AG20443 (cell line): ENCODE results near the gene TMEM91.

Source experiments
- DNase-seq: peaks from one replicate; pipeline ENCODE4 v3.0.0; 2012; ENCODE audit warnings: low spot score, mixed read lengths

The TMEM91 gene

GRCh38 chr19:41411100-41411967 is 35.0 kb downstream of the TMEM91 start:
- DNase-seq, result no peak

GRCh38 chr19:41411968-41412265 is 35.6 kb downstream of the TMEM91 start:
- DNase-seq, result no peak

GRCh38 chr19:41412953-41413352 is 36.6 kb downstream of the TMEM91 start:
- no peak for DNase-seq

- no peak for DNase-seq
Measured at GRCh38 chr19:41413947-41414346, 37.6 kb downstream of the TMEM91 start.

- DNase-seq, result no peak
Measured at GRCh38 chr19:41414461-41414860, 38.1 kb downstream of the TMEM91 start.

- DNase-seq, result no peak
Measured at GRCh38 chr19:41415154-41415571, 38.8 kb downstream of the TMEM91 start.

GRCh38 chr19:41416194-41416674 is 39.9 kb downstream of the TMEM91 start:
- DNase-seq, result no peak

- no peak for DNase-seq
Measured at GRCh38 chr19:41420101-41420880, 44.0 kb downstream of the TMEM91 start.

- no peak for DNase-seq
Measured at GRCh38 chr19:41421314-41421713, 45.0 kb downstream of the TMEM91 start.

- DNase-seq, result no peak
Measured at GRCh38 chr19:41421973-41422372, 45.6 kb downstream of the TMEM91 start.

- DNase-seq, result no peak
Measured at GRCh38 chr19:41422456-41422855, 46.1 kb downstream of the TMEM91 start.

- DNase-seq, result no peak
Measured at GRCh38 chr19:41422955-41423354, 46.6 kb downstream of the TMEM91 start.

- no peak for DNase-seq
Measured at GRCh38 chr19:41424335-41425173, 48.2 kb downstream of the TMEM91 start.

GRCh38 chr19:41425174-41426115 is 49.1 kb downstream of the TMEM91 start:
- no peak for DNase-seq

- no peak for DNase-seq
Measured at GRCh38 chr19:41426116-41426841, 49.9 kb downstream of the TMEM91 start.

GRCh38 chr19:41426952-41427646 is 50.8 kb downstream of the TMEM91 start, which contains the start of gene B3GNT8:
TSS of gene B3GNT8 (minus strand) at chr19:41427374. CDS start at chr19:41426778, 596 bp downstream.
- peak; percentile 95 for DNase-seq

- DNase-seq, result no peak
Measured at GRCh38 chr19:41427647-41428480, 51.5 kb downstream of the TMEM91 start.

- DNase-seq, result no peak
Measured at GRCh38 chr19:41428481-41428859, 52.1 kb downstream of the TMEM91 start.

- no peak for DNase-seq
Measured at GRCh38 chr19:41430922-41431321, 54.6 kb downstream of the TMEM91 start.
